ENCODE measurements around the gene DNAJC1. TPM values are rescaled to one million over a fixed set of nuclear protein-coding genes. Genes with fewer than 3 reads are reported as not detected.

The DNAJC1 gene
- total and polyA plus RNA-seq, 10 of the 15 experiments (the other 5 are each of a cell fraction or from before 2014, with no cell fraction given), result 2.5 to 39.3 (median 20.4) TPM

DNA sequence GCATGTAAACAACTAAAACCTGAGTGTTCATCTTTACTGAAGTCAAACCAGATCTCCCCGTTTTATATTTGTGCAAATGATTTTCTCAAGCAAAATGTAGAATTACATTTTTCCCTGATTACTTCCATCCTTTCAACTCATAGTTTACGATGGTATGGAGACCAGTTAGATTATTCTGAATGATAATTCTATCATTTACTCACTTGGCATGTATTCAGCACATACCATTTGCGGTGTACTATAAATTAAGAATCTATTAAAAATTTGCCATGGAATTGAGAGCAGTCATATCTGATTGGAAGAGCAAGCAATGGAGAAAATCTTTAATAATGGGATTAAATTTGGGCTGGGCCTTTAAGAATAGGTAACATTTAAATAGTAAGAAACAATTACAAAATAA, 22.4 kb downstream of the DNAJC1 start:
- ChIA-PET POLR2A (no interaction called here), CTCF (interaction anchor here (1.9 kb wide), 1 partner anchor 13 kb away, joined by 5 read pairs; no protein-coding TSS in a partner anchor)
- no peak for TF ChIP-seq ASH2L (IDR thresholded peaks at IDR 0.05; ENCODE audit: borderline replicate concordance, low read depth)
- TF ChIP-seq NFYA (IDR thresholded peaks at IDR 0.05; ENCODE audit: borderline replicate concordance, low read depth, low read length), result no peak
- TF ChIP-seq YBX1 (IDR thresholded peaks at IDR 0.05), result no peak
- TF ChIP-seq, protein P1, sequence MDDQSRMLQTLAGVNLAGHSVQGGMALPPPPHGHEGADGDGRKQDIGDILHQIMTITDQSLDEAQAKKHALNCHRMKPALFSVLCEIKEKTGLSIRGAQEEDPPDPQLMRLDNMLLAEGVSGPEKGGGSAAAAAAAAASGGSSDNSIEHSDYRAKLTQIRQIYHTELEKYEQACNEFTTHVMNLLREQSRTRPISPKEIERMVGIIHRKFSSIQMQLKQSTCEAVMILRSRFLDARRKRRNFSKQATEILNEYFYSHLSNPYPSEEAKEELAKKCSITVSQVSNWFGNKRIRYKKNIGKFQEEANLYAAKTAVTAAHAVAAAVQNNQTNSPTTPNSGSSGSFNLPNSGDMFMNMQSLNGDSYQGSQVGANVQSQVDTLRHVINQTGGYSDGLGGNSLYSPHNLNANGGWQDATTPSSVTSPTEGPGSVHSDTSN (IDR thresholded peaks at IDR 0.05; ENCODE audit: insufficient replicate concordance, low read depth, low read length), result no peak
- TF ChIP-seq, protein P2, sequence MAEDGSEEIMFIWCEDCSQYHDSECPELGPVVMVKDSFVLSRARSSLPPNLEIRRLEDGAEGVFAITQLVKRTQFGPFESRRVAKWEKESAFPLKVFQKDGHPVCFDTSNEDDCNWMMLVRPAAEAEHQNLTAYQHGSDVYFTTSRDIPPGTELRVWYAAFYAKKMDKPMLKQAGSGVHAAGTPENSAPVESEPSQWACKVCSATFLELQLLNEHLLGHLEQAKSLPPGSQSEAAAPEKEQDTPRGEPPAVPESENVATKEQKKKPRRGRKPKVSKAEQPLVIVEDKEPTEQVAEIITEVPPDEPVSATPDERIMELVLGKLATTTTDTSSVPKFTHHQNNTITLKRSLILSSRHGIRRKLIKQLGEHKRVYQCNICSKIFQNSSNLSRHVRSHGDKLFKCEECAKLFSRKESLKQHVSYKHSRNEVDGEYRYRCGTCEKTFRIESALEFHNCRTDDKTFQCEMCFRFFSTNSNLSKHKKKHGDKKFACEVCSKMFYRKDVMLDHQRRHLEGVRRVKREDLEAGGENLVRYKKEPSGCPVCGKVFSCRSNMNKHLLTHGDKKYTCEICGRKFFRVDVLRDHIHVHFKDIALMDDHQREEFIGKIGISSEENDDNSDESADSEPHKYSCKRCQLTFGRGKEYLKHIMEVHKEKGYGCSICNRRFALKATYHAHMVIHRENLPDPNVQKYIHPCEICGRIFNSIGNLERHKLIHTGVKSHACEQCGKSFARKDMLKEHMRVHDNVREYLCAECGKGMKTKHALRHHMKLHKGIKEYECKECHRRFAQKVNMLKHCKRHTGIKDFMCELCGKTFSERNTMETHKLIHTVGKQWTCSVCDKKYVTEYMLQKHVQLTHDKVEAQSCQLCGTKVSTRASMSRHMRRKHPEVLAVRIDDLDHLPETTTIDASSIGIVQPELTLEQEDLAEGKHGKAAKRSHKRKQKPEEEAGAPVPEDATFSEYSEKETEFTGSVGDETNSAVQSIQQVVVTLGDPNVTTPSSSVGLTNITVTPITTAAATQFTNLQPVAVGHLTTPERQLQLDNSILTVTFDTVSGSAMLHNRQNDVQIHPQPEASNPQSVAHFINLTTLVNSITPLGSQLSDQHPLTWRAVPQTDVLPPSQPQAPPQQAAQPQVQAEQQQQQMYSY (CRISPR knock-in tag; IDR thresholded peaks at IDR 0.05), result no peak
- TF ChIP-seq, protein P3, sequence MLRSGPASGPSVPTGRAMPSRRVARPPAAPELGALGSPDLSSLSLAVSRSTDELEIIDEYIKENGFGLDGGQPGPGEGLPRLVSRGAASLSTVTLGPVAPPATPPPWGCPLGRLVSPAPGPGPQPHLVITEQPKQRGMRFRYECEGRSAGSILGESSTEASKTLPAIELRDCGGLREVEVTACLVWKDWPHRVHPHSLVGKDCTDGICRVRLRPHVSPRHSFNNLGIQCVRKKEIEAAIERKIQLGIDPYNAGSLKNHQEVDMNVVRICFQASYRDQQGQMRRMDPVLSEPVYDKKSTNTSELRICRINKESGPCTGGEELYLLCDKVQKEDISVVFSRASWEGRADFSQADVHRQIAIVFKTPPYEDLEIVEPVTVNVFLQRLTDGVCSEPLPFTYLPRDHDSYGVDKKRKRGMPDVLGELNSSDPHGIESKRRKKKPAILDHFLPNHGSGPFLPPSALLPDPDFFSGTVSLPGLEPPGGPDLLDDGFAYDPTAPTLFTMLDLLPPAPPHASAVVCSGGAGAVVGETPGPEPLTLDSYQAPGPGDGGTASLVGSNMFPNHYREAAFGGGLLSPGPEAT (IDR thresholded peaks at IDR 0.05; ENCODE audit: low read depth), result no peak
- no peak for TF ChIP-seq BCL11A (IDR thresholded peaks at IDR 0.05; ENCODE audit: low read depth, low read length)
- TF ChIP-seq EZH2 (IDR thresholded peaks at IDR 0.05; ENCODE audit: borderline replicate concordance, control insufficient read depth, low read depth, low read length), result no peak
- TF ChIP-seq ETV6 (conservative IDR thresholded peaks at IDR 0.05 in 1 of 2, IDR thresholded peaks at IDR 0.05 in 1 of 2; ENCODE audit: borderline replicate concordance in 1 of 2, low read depth in 1 of 2), result no peak
- TF ChIP-seq SMARCA5 (IDR thresholded peaks at IDR 0.05), result no peak
- TF ChIP-seq PAX8 (IDR thresholded peaks at IDR 0.05), result no peak
- no peak for TF ChIP-seq RCOR1 (conservative IDR thresholded peaks at IDR 0.05; ENCODE audit: low read depth, low read length)
- no peak for TF ChIP-seq SMC3 (IDR thresholded peaks at IDR 0.05; ENCODE audit: borderline replicate concordance, low read length)
- no peak for TF ChIP-seq SMAD1 (IDR thresholded peaks at IDR 0.05; ENCODE audit: low read depth, partially characterized antibody)

More for the DNA sequence above, 22.4 kb downstream of the DNAJC1 start:
- no peaks in the 10 kb centered on the region for H3K27me3 ChIP-seq (replicated peaks in 1 of 2; ENCODE audit: control insufficient read depth in 2 of 2, insufficient read depth in 2 of 2, low read length in 1 of 2)
- H4K20me1 ChIP-seq (ENCODE audit: control insufficient read depth, insufficient read depth), result no peaks in the 10 kb centered on the region
- no peak overlapping the region for H3K4me3 ChIP-seq
- no peak overlapping the region for H2AFZ ChIP-seq (ENCODE audit: control insufficient read depth, low read depth, low read length)
- no peaks in the 10 kb centered on the region; a peak in 1 of 4 replicates for H3K36me3 ChIP-seq (ENCODE audit: control insufficient read depth in 2 of 2, insufficient read depth in 2 of 2, low read length in 1 of 2)
- RAD21 ChIA-PET (ENCODE audit: unreplicated experiment), result no interaction called here
- no peak overlapping the region for H3K4me2 ChIP-seq (ENCODE audit: control insufficient read depth, insufficient read depth)
- ATAC-seq, result no peak
- H3K4me1 ChIP-seq (ENCODE audit: control insufficient read depth, insufficient read depth, low read length), result no peaks in the 10 kb centered on the region
- DNase-seq (ENCODE audit: low read depth, low spot score), result no peak
- no peak overlapping the region for H3K9ac ChIP-seq (ENCODE audit: control insufficient read depth, insufficient read depth, low read length)
- BruUV-seq (replicated peaks), result no TSS peak
- SMC1A ChIA-PET (ENCODE audit: uncharacterized antibody, unreplicated experiment), result interaction anchor here (5.4 kb wide), 1 partner anchor 11 kb away, joined by 30 read pairs; no protein-coding TSS in a partner anchor
- peaks cover under 1% of the 10 kb centered on the region; the same call in 2 of the 3 replicates for H3K9me3 ChIP-seq (replicated peaks; ENCODE audit: control insufficient read depth, insufficient read depth, low read length)
- FAIRE-seq, result no peak
- H3K79me2 ChIP-seq (ENCODE audit: control insufficient read depth, insufficient read depth, low read length), result no peaks in the 10 kb centered on the region; the same call in none of the 2 replicates
- WGBS (ENCODE audit: insufficient coverage, insufficient replicate concordance, low lambda C conversion rate, missing lambda C conversion rate), result 99% methylated on average over 3 of the region's 3 CpGs
- H3K27ac ChIP-seq (ENCODE audit: control insufficient read depth, insufficient read depth), result no peak overlapping the region
- in situ Hi-C loops (cut with MboI), result no loop called here
- intact Hi-C loops (cut with micrococcal nuclease; ENCODE audit: unreplicated experiment), result no loop called here

Data from GM12878 (cell line).